OCI-LY1 (cell line): Measurements from ENCODE around the gene ARL3.

Experiments used
- CTCF ChIP-seq: fragments of 200-600 bp; sonication (generic), shearing (Covaris generic); IDR thresholded peaks from 2 replicates; pipeline ENCODE4 v1.5.1; 2017; ENCODE audit warnings: mild to moderate bottlenecking, antibody characterized with exemption, low read length, moderate library complexity, mixed read lengths
- EZH2 ChIP-seq: fragments of 200-600 bp; sonication (generic), shearing (Covaris generic); IDR thresholded peaks from 2 replicates; pipeline ENCODE4 v1.8.0; 2017; ENCODE audit warnings: borderline replicate concordance, mixed run types, mild to moderate bottlenecking, antibody characterized with exemption, low read length, moderate library complexity, mixed read lengths

DNA sequence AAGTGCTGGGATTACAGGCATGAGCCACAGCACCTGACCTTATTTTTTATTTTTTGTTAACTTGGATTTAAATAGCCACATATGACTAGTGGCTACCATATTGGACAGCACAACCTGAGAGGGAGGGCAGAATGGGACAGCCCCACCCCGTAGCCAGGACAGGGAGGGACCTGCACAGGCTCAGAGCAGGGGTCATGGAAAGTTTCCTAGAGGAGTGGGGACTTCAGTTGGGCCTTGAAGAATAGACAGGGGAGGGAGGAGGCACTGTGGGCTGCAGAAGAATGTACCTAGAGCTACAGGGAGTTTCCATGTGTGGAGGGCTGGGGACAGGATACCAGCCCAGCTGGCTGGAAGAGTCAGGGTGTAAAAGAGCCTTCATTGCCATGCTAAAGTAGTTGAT lies 61.1 kb downstream of the ARL3 start:
- no peak for TF ChIP-seq CTCF
- TF ChIP-seq EZH2, result no peak
